ENCODE data around the gene TSC22D1. TPM values are rescaled to one million over a fixed set of nuclear protein-coding genes. Genes with fewer than 3 reads are reported as not detected.

The TSC22D1 gene
- total RNA-seq, 1 experiment from 2014 or later: 67.6 TPM

- no peak for DNase-seq (ENCODE audit: low spot score)
Observed at GRCh38 chr13:44407891-44408290, 168.2 kb downstream of the TSC22D1 start.

GRCh38 chr13:44407379-44407778, 168.8 kb downstream of the TSC22D1 start:
- DNase-seq (ENCODE audit: low spot score): no peak

- no peak for DNase-seq (ENCODE audit: low spot score)
Observed at GRCh38 chr13:44406617-44407016, 169.5 kb downstream of the TSC22D1 start.

- peak; percentile 81 for DNase-seq (ENCODE audit: low spot score)
Observed at GRCh38 chr13:44404261-44405132, 171.6 kb downstream of the TSC22D1 start.

- peak; percentile 91 for DNase-seq (ENCODE audit: low spot score)
Observed at GRCh38 chr13:44403461-44404056, 172.6 kb downstream of the TSC22D1 start.

- DNase-seq (ENCODE audit: low spot score): no peak
Observed at GRCh38 chr13:44402899-44403445, 173.2 kb downstream of the TSC22D1 start.

GRCh38 chr13:44401577-44401976, 174.6 kb downstream of the TSC22D1 start:
- no peak for DNase-seq (ENCODE audit: low spot score)

- no peak for DNase-seq (ENCODE audit: low spot score)
Observed at GRCh38 chr13:44400736-44401135, 175.4 kb downstream of the TSC22D1 start.

- DNase-seq (ENCODE audit: low spot score): no peak
Observed at GRCh38 chr13:44399074-44399473, 177.1 kb downstream of the TSC22D1 start.

GRCh38 chr13:44398606-44399005, 177.5 kb downstream of the TSC22D1 start:
- DNase-seq (ENCODE audit: low spot score): no peak

- DNase-seq (ENCODE audit: low spot score): no peak
Observed at GRCh38 chr13:44397766-44398223, 178.3 kb downstream of the TSC22D1 start.

GRCh38 chr13:44396701-44397580, 179.2 kb downstream of the TSC22D1 start:
- no peak for DNase-seq (ENCODE audit: low spot score)

GRCh38 chr13:44395976-44396694, 180.0 kb downstream of the TSC22D1 start:
- no peak for DNase-seq (ENCODE audit: low spot score)

- DNase-seq (ENCODE audit: low spot score): no peak
Observed at GRCh38 chr13:44394658-44395057, 181.5 kb downstream of the TSC22D1 start.

GRCh38 chr13:44393391-44393790, 182.7 kb downstream of the TSC22D1 start:
- peak; percentile 80 for DNase-seq (ENCODE audit: low spot score)

GRCh38 chr13:44389876-44390275, 186.3 kb downstream of the TSC22D1 start:
- DNase-seq (ENCODE audit: low spot score): no peak

- no peak for DNase-seq (ENCODE audit: low spot score)
Observed at GRCh38 chr13:44389060-44389666, 187.0 kb downstream of the TSC22D1 start.

- DNase-seq (ENCODE audit: low spot score): no peak
Observed at GRCh38 chr13:44388427-44389059, 187.6 kb downstream of the TSC22D1 start.

- DNase-seq (ENCODE audit: low spot score): no peak
Observed at GRCh38 chr13:44386913-44387556, 189.1 kb downstream of the TSC22D1 start.
